ENCODE measurements around the gene CCDC51.

The CCDC51 gene

DNA sequence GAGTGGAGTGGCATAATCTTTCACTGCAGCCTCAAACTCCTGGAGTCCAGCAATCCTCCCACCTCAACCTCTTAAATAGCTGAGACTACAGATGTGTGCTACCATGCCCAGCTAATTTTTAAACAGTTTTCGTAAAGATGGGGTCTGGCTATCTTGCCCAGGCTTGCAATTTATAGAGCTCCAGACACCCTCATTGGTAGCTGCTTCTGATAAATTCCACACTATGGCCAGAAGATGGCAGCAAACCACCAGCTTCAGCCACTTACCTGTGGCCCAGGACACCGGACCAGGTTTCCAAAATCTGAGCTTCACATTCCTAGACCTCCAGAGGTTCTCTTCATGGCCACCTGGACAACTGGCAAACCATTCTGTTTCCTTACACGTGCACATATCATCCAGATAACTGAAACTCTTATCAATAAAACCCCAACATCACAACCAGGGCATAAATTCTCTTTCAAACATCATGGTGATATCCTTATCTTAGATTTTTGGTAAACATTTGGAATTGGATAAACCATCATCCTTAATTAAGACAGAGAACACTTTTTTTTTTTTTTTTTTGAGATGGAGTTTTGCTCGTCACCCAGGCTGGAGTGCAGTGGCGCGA, 39.0 kb downstream of the CCDC51 start:
- Histone ChIP-seq H3F3A (ENCODE audit: insufficient read depth) (no peaks in the 10 kb centered on the region), H3K4me2 (ENCODE audit: low read depth, low read length, poor library complexity, severe bottlenecking) (no peak overlapping the region), H3K9me2 (replicated peaks; ENCODE audit: insufficient read depth, low read length) (no peaks in the 10 kb centered on the region), H2AFZ (ENCODE audit: low read depth, low read length, severe bottlenecking) (no peak overlapping the region), H3K36me3 (ENCODE audit: low read length) (no peaks in the 10 kb centered on the region), H3K9ac (ENCODE audit: low read length) (no peak overlapping the region), H4K20me1 (ENCODE audit: low read depth, low read length) (no peaks in the 10 kb centered on the region), H3K27ac (ENCODE audit: low read depth, low read length) (no peak overlapping the region), H3K79me2 (ENCODE audit: insufficient read depth, low read length) (no peaks in the 10 kb centered on the region), H3K4me3 (ENCODE audit: insufficient read depth, low read length, poor library complexity, severe bottlenecking) (no peak overlapping the region), H3K27me3 (ENCODE audit: low read length) (no peaks in the 10 kb centered on the region), H3K9me3 (ENCODE audit: insufficient read depth, low read length) (no peaks in the 10 kb centered on the region)
- TF ChIP-seq EZH2phosphoT487 (conservative IDR thresholded peaks at IDR 0.05; ENCODE audit: low read length), result no peak
- TF ChIP-seq, protein P1, sequence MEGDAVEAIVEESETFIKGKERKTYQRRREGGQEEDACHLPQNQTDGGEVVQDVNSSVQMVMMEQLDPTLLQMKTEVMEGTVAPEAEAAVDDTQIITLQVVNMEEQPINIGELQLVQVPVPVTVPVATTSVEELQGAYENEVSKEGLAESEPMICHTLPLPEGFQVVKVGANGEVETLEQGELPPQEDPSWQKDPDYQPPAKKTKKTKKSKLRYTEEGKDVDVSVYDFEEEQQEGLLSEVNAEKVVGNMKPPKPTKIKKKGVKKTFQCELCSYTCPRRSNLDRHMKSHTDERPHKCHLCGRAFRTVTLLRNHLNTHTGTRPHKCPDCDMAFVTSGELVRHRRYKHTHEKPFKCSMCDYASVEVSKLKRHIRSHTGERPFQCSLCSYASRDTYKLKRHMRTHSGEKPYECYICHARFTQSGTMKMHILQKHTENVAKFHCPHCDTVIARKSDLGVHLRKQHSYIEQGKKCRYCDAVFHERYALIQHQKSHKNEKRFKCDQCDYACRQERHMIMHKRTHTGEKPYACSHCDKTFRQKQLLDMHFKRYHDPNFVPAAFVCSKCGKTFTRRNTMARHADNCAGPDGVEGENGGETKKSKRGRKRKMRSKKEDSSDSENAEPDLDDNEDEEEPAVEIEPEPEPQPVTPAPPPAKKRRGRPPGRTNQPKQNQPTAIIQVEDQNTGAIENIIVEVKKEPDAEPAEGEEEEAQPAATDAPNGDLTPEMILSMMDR (IDR thresholded peaks at IDR 0.05; ENCODE audit: insufficient read depth, low read length, poor library complexity, severe bottlenecking), result peak; percentile 61

DNA sequence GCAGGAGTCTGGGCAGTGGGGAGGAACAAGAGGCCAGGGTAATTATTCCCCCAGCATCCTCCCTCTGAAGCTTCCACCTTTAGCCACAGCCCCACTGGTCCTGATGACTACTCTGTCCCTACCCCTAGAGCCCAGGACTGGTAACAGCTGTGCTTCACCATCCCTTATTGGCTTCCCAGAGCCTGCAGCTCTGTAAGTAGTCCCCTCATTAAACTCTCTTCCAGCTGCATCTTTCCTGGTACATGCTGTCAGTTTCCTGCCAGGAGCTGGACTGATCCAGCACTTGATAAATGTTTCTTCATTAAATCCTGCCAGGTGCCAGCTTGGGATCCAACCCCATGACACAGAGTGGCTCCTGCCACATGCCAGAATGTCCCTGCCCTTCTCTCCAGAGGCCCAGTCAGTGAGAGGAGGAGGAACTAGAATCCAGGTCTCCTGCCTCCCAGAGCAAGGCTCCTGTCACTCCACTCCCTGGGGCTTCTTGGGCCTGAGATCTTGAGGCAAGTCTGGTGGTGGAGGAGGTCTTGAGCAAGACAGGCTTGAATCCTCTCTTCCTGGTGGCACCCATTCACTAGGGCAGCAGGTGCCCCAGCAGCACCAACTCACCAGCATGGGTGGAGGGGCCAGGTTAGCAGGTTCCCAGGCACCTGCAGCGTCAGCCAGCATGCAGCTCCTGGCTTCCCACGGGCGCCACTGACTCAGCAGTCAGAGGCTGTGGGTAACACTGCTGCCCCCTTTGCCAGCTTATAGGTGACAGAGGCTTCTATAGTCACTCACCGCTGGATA, 40.3 kb downstream of the CCDC51 start:
- Histone ChIP-seq H3K9ac (ENCODE audit: low read length) (no peak overlapping the region), H2AFZ (ENCODE audit: low read depth, low read length, severe bottlenecking) (no peak overlapping the region), H3K27ac (ENCODE audit: low read depth, low read length) (no peak overlapping the region)

DNA sequence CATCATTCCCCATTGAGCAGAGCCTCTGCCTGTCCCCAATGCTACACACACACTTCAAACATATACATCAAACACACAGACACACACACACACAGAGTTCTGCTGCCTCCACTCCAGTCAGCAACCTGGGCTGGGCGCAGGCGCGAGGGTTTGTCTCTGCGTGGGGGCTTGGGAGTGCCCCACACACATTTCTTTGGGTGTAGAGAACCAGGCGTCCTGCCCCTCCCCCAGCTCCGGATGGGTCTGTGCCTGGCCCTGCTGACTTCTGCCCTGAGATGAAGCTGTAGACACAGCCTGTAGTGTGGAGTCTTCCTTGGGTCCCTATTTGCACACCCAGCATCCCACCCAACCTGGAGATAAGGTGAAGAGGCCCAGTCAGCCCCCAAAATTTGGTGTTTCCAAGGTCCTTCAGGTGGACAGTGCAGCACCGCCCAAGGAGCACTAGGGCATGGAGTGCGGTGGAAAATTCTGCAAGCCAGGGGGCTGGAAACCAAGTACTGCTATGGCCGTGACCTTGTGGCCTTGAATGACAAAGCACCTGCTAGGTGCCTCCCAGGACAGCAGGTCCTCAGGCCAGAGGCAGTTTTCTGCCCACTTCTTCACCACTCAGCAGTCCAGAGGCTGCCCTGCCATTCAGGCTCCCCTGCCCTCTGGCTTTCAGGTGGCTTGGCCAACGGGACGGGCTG, 41.1 kb downstream of the CCDC51 start:
- TF ChIP-seq, protein P1 (IDR thresholded peaks at IDR 0.05; ENCODE audit: insufficient read depth, low read length, poor library complexity, severe bottlenecking), result no peak
- no peak for TF ChIP-seq EZH2phosphoT487 (conservative IDR thresholded peaks at IDR 0.05; ENCODE audit: low read length)
- no peaks in the 10 kb centered on the region for H3K27me3 ChIP-seq (ENCODE audit: low read length)
- H3K4me2 ChIP-seq (ENCODE audit: low read depth, low read length, poor library complexity, severe bottlenecking), result no peak overlapping the region
- no peaks in the 10 kb centered on the region for H4K20me1 ChIP-seq (ENCODE audit: low read depth, low read length)
- no peak overlapping the region for H3K4me3 ChIP-seq (ENCODE audit: insufficient read depth, low read length, poor library complexity, severe bottlenecking)
- no peaks in the 10 kb centered on the region for H3F3A ChIP-seq (ENCODE audit: insufficient read depth)
- no peak overlapping the region for H3K27ac ChIP-seq (ENCODE audit: low read depth, low read length)
- no peaks in the 10 kb centered on the region for H3K79me2 ChIP-seq (ENCODE audit: insufficient read depth, low read length)
- H2AFZ ChIP-seq (ENCODE audit: low read depth, low read length, severe bottlenecking), result no peak overlapping the region
- H3K9me3 ChIP-seq (ENCODE audit: insufficient read depth, low read length), result no peaks in the 10 kb centered on the region
- H3K9me2 ChIP-seq (replicated peaks; ENCODE audit: insufficient read depth, low read length), result no peaks in the 10 kb centered on the region
- H3K9ac ChIP-seq (ENCODE audit: low read length), result no peak overlapping the region
- H3K36me3 ChIP-seq (ENCODE audit: low read length), result no peaks in the 10 kb centered on the region

More for the DNA sequence above, 40.3 kb downstream of the CCDC51 start:
- H3K4me3 ChIP-seq (ENCODE audit: insufficient read depth, low read length, poor library complexity, severe bottlenecking), result no peak overlapping the region
- no peak overlapping the region for H3K4me2 ChIP-seq (ENCODE audit: low read depth, low read length, poor library complexity, severe bottlenecking)
- TF ChIP-seq, protein P1 (IDR thresholded peaks at IDR 0.05; ENCODE audit: insufficient read depth, low read length, poor library complexity, severe bottlenecking), result no peak
- no peak for TF ChIP-seq EZH2phosphoT487 (conservative IDR thresholded peaks at IDR 0.05; ENCODE audit: low read length)
- no peaks in the 10 kb centered on the region for H3K36me3 ChIP-seq (ENCODE audit: low read length)
- H3F3A ChIP-seq (ENCODE audit: insufficient read depth), result no peaks in the 10 kb centered on the region
- H3K9me3 ChIP-seq (ENCODE audit: insufficient read depth, low read length), result no peaks in the 10 kb centered on the region
- no peaks in the 10 kb centered on the region for H4K20me1 ChIP-seq (ENCODE audit: low read depth, low read length)
- no peaks in the 10 kb centered on the region for H3K27me3 ChIP-seq (ENCODE audit: low read length)
- no peaks in the 10 kb centered on the region for H3K9me2 ChIP-seq (replicated peaks; ENCODE audit: insufficient read depth, low read length)
- H3K79me2 ChIP-seq (ENCODE audit: insufficient read depth, low read length), result no peaks in the 10 kb centered on the region

Measured in SU-DHL-6 (cell line).